ENCODE data around the gene ACOXL.

The ACOXL gene

GRCh38 chr2:111111101-111111755, 378.9 kb downstream of the ACOXL start:
- ChIA-PET POLR2A (no interaction called here), CTCF (interaction anchor here (1.2 kb wide), 1 partner anchor 588 kb away, joined by 5 read pairs; no protein-coding TSS in a partner anchor)
- no peak overlapping the region for H3K4me3 ChIP-seq (ENCODE audit: low read depth, low read length)
- no peaks in the 10 kb centered on the region for H3K9me3 ChIP-seq (ENCODE audit: control insufficient read depth, insufficient read depth, low read depth, low read length)
- H3K36me3 ChIP-seq (ENCODE audit: control insufficient read depth in 2 of 2, insufficient read depth in 1 of 2, low read length in 2 of 2), result no peaks in the 10 kb centered on the region
- TF ChIP-seq PATZ1 (tag by site-specific recombination; IDR thresholded peaks at IDR 0.05) (no peak), MEIS1 (CRISPR knock-in tag; IDR thresholded peaks at IDR 0.05; ENCODE audit: borderline replicate concordance) (no peak), ZNF701 (tag by site-specific recombination; IDR thresholded peaks at IDR 0.05) (no peak), HOXA7 (CRISPR knock-in tag; IDR thresholded peaks at IDR 0.05; ENCODE audit: borderline replicate concordance) (no peak), ZNF146 (tag by site-specific recombination; IDR thresholded peaks at IDR 0.05) (no peak), ZBTB48 (tag by site-specific recombination; IDR thresholded peaks at IDR 0.05) (no peak), ZSCAN4 (tag by site-specific recombination; IDR thresholded peaks at IDR 0.05) (no peak), ZNF211 (tag by site-specific recombination; IDR thresholded peaks at IDR 0.05; ENCODE audit: low read depth) (no peak)
- no peak overlapping the region for H3K27ac ChIP-seq (ENCODE audit: extremely low read depth, low read depth, low read length)
- peaks cover 9% of the 10 kb centered on the region for H3K4me1 ChIP-seq (ENCODE audit: control insufficient read depth, insufficient read depth, low read length)

GRCh38 chr2:111113838-111114237, 381.5 kb downstream of the ACOXL start:
- no peak overlapping the region for H3K4me3 ChIP-seq (ENCODE audit: low read depth, low read length)
- peaks cover 9% of the 10 kb centered on the region for H3K4me1 ChIP-seq (ENCODE audit: control insufficient read depth, insufficient read depth, low read length)
- H3K27ac ChIP-seq (ENCODE audit: extremely low read depth, low read depth, low read length), result no peak overlapping the region
- CTCF ChIA-PET, result interaction anchor here (0.7 to 0.8 kb wide), 2 partner anchors 302 to 506 kb away, joined by 3 read pairs; no protein-coding TSS in a partner anchor
- no peak for TF ChIP-seq ZNF433 (tag by site-specific recombination; IDR thresholded peaks at IDR 0.05; ENCODE audit: low read depth)
- TF ChIP-seq ZNF324 (tag by site-specific recombination; IDR thresholded peaks at IDR 0.05), result no peak
- no peak for TF ChIP-seq OSR2 (tag by site-specific recombination; IDR thresholded peaks at IDR 0.05)
- no peak for TF ChIP-seq ZIC2 (tag by site-specific recombination; IDR thresholded peaks at IDR 0.05)
- no peak for TF ChIP-seq ZNF664 (tag by site-specific recombination; IDR thresholded peaks at IDR 0.05)
- TF ChIP-seq ZNF473 (tag by site-specific recombination; IDR thresholded peaks at IDR 0.05), result no peak
- TF ChIP-seq ZNF645 (tag by site-specific recombination; IDR thresholded peaks at IDR 0.05), result no peak
- no peak for TF ChIP-seq BCL11B (tag by site-specific recombination; IDR thresholded peaks at IDR 0.05; ENCODE audit: low read depth)
- TF ChIP-seq ZNF274 (IDR thresholded peaks at IDR 0.05; ENCODE audit: low read length), result no peak
- TF ChIP-seq ZNF274 (tag by site-specific recombination; IDR thresholded peaks at IDR 0.05; ENCODE audit: borderline replicate concordance), result no peak
- no peak for TF ChIP-seq BCL11A (tag by site-specific recombination; IDR thresholded peaks at IDR 0.05; ENCODE audit: low read depth)
- H3K36me3 ChIP-seq (ENCODE audit: control insufficient read depth in 2 of 2, insufficient read depth in 1 of 2, low read length in 2 of 2), result no peaks in the 10 kb centered on the region
- POLR2A ChIA-PET, result no interaction called here
- no peaks in the 10 kb centered on the region for H3K9me3 ChIP-seq (ENCODE audit: control insufficient read depth, insufficient read depth, low read depth, low read length)

Measured in HEK293 (cell line).